GM13977 (cell line): ENCODE data around the gene CD33.

Source experiments
- DNase-seq: peaks from one replicate; pipeline ENCODE4 v3.0.0; 2012; ENCODE audit warnings: low spot score
- in situ Hi-C: fragments of 300-500 bp; cut with MboI; formaldehyde crosslinking; loops from one replicate; pipeline ENCODE4 v1.12.0; 2022; ENCODE audit warnings: low sequenced_read_pairs, low pct_unique_long_range_greater_than_20kb, mixed read lengths, inconsistent platforms; ENCODE audit not compliant: unreplicated experiment
- TF ChIP-seq, protein P1 (sequence below): IDR thresholded peaks from 2 replicates; pipeline ENCODE4 v1.5.1; 2012; ENCODE audit warnings: mild to moderate bottlenecking, control low read depth; ENCODE audit not compliant: insufficient read depth; ENCODE audit errors: extremely low read depth, missing control alignments

CD33 gene

DNA sequence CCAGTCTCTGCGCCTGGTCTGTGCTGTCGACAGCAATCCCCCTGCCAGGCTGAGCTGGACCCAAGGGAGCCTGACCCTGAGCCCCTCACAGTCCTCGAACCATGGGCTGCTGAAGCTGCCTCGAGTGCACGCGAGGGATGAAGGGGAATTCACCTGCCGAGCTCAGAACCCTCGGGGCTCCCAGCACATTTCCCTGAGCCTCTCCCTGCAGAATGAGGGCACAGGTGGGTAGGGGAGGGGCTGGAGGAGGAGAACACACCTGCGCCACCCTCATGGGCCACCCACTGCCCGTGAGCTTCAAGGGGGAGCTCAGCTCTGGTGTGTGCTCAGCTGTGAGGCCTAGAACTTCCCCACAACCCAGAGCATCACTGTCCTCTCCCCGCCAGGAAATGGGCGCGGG is 38.6 kb upstream of the CD33 start:
- TF ChIP-seq, protein P1, sequence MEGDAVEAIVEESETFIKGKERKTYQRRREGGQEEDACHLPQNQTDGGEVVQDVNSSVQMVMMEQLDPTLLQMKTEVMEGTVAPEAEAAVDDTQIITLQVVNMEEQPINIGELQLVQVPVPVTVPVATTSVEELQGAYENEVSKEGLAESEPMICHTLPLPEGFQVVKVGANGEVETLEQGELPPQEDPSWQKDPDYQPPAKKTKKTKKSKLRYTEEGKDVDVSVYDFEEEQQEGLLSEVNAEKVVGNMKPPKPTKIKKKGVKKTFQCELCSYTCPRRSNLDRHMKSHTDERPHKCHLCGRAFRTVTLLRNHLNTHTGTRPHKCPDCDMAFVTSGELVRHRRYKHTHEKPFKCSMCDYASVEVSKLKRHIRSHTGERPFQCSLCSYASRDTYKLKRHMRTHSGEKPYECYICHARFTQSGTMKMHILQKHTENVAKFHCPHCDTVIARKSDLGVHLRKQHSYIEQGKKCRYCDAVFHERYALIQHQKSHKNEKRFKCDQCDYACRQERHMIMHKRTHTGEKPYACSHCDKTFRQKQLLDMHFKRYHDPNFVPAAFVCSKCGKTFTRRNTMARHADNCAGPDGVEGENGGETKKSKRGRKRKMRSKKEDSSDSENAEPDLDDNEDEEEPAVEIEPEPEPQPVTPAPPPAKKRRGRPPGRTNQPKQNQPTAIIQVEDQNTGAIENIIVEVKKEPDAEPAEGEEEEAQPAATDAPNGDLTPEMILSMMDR = no peak
- DNase-seq = no peak
- in situ Hi-C loops = no loop called here

DNA sequence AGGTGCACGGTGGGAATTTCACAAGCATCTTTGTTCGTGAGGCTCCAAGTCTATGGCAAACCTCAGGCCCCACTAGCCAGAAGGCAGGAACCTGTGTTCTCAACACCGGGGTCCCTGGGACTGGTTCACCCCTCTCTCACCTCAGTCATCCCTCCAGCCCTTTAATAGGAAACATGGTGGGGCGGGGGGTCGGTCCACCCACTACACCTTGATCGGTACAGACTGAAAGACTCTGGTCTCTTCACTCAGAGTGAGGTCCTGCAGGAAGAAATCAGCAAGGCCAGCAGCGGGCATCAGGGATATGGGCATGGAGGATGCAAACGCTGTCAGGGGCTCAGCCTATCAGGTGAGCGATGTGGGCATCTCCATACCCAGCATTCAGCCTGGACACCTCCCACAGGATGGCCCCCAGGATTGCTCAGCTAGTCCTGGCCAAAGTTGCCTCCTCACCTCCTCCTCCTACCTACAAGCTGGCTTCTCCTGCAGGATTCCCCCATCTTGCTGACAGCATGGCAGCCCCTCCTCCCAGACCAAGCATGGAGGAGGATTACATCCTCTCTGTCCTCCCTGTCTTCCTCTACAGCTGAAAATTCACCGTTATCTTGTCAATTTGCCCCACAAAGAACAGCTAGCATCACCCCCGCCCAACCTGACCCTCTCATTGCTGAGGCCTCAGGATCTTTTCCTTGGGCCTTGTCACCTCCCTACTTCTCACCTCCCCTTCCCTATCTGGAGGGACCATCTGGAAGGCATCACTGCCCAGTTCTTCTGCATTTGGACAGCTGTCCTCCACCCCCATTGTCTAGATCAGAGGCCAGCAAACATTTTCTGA is 37.3 kb upstream of the CD33 start:
- in situ Hi-C loops = no loop called here
- no peak for DNase-seq
- TF ChIP-seq, protein P1 = no peak

DNA sequence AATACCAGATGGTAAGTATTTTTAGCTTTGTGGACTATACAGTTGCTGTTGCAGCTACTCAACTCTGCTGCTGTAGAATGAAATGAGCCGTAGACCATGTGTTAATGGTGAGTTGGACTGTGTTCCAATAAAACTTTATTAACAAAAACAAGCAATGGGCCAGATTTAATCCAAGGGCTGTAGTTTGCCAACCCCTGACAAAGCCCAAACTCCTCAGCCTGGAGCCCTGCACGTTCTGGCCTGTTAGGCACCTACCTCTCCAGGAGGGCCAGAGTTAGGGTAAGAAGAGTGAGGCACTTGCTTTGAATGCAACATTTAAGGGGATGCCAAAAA is 36.7 kb upstream of the CD33 start:
- no peak for DNase-seq
- in situ Hi-C loops = no loop called here
- TF ChIP-seq, protein P1 = no peak

DNA sequence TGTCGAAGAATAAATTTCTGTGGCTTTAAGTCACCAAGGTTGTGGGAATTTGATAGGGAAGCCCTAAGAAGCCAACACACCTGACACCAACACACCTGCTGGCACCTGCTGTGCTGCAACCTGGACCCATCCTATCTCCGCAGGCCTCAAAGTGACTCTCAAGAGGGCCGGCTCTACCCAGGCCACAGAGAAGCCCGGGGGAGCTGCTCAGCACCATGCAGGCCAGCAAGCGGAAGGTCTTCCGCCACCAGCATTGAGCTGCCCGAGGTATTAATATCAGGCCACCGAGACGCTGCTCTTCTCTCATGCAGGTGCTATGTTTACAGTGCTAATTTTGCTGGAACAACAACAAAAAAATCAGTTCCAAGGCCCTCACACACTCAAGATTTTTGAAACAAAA is 32.2 kb upstream of the CD33 start:
- in situ Hi-C loops = no loop called here
- TF ChIP-seq, protein P1 = no peak
- DNase-seq = no peak

DNA sequence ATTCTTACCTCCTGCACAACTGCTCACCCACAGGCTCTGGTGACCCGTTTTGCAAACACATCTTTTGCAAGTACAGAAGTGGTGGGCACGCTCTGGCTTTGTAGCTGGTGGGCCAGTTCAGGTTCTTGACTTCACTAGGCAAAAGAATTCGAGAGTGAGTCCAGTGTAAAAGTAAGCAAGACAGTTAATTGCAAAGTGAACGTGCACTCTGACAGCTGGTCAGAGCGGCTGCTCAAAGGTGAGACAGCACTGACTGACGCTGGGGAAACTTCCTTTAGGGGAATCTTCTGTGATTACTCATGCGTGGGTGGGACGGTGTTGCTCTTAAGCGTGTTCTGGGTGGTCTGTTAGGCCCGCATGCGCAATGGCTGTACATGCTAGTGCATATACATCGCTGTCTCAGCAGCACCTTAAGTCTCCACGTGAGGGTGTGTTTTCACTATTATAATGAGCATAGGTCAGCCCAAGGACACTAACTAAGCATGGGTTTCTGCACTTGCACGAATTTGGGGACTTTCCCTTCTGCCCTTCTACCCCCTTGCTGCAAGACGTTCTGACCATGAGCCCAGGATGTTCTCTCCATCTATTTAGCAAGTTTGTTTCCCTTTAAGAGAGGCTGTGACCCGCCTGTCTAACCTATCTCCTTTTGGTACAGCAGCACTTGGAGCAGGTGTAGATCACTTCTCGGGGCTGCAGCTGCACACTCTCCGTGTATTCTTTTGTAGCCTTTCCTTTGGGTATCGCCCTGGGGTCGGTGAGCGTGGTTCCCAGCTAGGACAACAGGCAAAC is 30.2 kb upstream of the CD33 start:
- in situ Hi-C loops = no loop called here
- TF ChIP-seq, protein P1 = no peak
- DNase-seq = no peak

DNA sequence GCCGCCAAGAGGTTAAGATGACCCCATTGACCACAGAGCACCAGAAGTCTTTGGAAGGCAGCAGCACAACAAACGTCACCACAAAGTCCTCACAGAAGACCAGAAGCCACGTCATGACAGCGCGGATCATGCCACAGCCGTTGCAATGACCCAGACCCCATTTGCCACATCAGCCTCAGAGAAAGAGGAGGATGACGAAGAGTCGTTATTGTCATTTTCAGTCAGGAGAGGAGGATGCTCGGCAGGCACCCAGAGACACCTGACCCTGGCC is 29.6 kb upstream of the CD33 start:
- in situ Hi-C loops = no loop called here
- TF ChIP-seq, protein P1 = no peak
- DNase-seq = no peak
